Cardiac atrium fibroblast (primary cell): ENCODE measurements around the gene ERICH2. TPM values are rescaled to one million over a fixed set of nuclear protein-coding genes. Genes with fewer than 3 reads are reported as not detected.

ENCODE experiments used
- total RNA-seq: library from RNA; depleted of rRNA; stranded (reverse); fragments of >200 nt; gene quantifications from 2 replicates; pipeline ENCODE4 v1.2.3, GENCODE V29; 2015

The ERICH2 gene
- not detected in 2 replicates for total RNA-seq

GRCh38 chr2:170770008-170770605 lies at the start of gene ERICH2:
ERICH2 (plus strand) TSS chr2:170770378; CDS start chr2:170770682, 304 bp downstream.

DNA sequence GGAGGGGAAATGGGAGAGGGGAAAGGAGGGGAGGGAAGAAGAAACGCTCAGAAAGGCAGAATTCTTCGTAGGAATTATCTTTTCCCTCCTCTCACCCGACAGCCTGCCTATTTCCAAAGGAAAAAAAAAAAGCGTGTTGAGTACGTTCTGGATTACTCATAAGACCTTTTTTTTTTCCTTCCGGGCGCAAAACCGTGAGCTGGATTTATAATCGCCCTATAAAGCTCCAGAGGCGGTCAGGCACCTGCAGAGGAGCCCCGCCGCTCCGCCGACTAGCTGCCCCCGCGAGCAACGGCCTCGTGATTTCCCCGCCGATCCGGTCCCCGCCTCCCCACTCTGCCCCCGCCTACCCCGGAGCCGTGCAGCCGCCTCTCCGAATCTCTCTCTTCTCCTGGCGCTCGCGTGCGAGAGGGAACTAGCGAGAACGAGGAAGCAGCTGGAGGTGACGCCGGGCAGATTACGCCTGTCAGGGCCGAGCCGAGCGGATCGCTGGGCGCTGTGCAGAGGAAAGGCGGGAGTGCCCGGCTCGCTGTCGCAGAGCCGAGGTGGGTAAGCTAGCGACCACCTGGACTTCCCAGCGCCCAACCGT lies 46.4 kb downstream of the ERICH2 start, which contains the start of gene GAD1:
Gene GAD1, plus strand, starts transcription at position 384 of the 589 bp plus-strand sequence. CDS start 1,705 bp downstream, outside the sequence.

Other genes with a start within 250 kb of the ERICH2 start
- gene SP5, start 55.0 kb upstream of the ERICH2 start, total RNA-seq, result not detected in 2 replicates
- not detected in 2 replicates for gene GAD1, start 46.5 kb downstream of the ERICH2 start, total RNA-seq
- gene GORASP2, start 158.9 kb downstream of the ERICH2 start, total RNA-seq, result 73.5 and 90.1 TPM in 2 replicates